ENCODE measurements around the gene VSX2.
"Not testable (repeated sequence)": the region's sequence is repeated elsewhere in the genome, so short reads cannot be mapped to it uniquely, and the experiment has no call there.

Gene VSX2

DNA sequence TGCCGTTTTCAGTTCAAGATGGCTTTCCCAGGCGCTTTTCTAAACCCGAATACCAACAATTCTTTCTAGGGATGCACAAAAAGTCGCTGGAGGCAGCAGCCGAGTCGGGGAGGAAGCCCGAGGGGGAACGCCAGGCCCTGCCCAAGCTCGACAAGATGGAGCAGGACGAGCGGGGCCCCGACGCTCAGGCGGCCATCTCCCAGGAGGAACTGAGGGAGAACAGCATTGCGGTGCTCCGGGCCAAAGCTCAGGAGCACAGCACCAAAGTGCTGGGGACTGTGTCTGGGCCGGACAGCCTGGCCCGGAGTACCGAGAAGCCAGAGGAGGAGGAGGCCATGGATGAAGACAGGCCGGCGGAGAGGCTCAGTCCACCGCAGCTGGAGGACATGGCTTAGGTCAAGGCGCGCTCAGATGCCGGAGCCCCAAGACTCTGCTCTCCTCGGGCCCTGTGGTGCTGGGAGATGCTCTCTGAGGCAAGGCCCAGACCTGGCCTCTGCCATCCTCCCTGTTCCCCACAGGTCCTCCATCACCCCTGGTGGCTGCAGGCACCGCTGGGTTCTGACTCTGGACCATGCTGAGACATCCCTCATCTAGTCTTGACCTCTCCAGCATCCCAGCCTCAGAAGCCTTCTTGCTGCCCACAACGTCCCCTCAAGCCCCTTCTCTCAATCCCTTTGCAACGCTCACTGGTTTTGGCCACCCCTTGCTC lies 21.4 kb downstream of the VSX2 start:
- no peak for DNase-seq

DNA sequence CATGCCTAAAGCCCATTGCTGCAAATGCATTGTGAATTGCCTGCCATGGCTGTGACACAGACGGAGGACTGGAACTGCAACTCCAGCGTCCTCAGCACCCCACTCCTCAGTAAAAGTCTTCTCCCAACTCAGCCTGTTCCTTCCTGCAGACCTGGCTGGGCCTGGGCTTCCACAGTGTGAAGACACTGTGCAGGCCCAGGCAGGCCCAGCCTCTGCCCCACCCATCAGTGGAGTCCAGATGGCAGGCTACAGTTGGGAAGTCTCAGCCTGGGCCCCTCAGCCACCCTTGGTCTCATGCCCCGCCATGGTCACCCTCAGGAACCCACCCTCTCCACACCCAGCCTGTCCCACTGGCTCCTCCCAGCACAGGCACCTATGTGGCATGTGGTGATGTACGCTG lies 22.0 kb downstream of the VSX2 start:
- no peak for DNase-seq

DNA sequence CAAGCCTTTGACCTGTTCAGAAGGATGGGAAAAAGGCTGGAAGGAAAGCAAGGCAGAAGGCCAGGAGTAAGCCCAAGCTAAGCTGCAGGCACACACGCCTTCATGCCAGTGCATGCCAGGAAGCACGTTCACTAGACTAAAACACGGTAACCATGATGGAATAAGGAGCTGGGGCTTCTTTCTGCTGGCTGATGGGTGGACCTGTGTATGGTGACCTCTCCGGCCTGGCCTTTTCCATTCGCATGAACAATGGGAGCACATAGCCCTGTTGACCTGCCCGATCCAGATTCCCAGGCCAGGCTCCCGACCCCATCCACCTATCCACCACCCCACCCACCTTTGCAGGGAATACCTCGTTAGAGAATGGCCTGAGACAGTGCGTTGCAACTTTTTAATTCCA lies 22.8 kb downstream of the VSX2 start:
- no peak for DNase-seq

DNA sequence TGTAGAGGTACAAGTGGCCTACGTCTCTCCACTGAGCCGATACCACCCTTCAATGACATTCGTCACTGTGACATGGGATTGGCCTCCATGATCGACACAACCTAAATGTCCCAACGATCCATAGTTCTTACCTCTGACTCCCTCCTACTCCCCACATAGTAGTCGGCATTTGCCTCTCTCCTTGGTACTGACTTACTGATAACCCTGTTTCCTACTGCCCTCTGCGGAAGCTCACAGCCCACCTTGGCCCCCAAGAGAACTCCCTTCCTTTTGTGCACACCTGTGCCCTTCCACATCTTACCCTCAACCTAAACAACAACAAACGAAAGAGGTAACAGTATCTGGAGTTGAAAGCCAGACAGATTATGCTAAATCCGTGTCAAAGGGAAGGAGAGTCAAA lies 23.9 kb downstream of the VSX2 start:
- no peak for DNase-seq

DNA sequence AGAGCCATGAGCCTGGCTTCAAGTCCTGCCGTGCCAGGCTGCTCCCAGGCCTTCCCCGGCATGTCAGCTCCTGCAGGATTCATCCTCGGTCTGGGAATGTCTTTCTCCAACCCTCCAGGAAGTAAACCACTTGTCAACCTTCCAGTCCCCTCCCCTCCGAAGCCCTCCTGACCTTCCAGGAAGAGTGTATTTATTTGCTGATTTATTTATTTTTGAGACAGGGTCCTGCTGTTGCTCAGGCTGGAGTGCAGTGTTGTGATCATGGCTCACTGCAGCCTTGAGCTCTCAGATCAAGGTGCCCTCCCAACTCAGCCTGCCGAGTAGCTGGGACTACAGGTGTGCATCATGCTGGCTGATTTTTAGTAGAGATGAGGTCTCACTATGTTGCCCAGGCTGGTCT lies 24.7 kb downstream of the VSX2 start:
- no peak for DNase-seq

DNA sequence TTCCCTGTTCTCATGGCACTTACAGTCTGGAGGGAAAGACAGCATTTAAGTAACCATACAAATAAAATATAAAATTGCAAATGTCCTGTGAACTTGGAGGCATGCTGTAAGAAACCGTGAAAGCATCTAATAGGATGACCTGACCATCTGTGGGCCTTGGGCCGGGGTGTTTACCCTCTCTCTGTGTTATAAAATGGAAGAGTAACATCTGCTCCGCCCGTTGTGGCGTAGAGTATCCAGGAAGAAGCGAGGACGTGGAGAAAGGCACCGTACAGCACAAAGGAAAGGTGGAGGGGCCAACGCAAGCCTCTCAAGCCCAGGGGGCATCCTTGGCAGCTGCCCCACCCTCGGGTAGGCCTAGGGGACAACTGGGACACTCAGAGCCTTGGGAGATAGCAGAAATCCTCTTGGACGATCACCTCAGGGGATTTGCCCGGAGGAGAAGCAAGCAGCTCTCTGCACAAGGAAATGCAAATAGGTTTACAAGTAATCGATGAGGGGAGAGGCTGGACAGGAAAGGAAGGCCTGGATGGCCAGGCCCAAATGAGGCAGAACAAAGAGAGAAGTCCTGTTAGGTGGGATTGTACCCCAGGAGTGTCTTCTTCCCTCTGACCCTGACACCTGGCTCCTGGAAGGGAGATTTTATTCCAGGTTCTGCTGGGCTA lies 26.2 kb downstream of the VSX2 start:
- no peak for DNase-seq

DNA sequence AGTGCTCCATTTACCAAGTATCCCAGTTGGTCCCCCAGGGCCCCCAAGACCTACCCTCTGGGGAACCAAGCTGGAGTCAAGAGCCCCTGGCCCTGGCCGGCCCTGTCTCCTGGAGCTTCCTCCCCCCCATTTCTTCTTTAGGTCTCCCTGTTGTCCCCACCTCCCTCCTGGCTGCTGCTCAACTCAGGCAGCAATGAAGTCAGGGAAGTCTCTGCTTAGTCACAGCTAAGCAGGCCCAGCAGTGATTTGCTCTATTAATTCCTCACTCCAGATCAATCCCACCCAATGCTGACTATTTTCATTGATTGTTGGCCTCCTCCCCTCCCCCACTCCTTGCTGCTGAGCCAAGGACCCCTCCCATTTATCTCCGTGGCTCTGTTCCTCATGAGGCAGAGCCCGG lies 28.3 kb downstream of the VSX2 start:
- DNase-seq: no peak

DNA sequence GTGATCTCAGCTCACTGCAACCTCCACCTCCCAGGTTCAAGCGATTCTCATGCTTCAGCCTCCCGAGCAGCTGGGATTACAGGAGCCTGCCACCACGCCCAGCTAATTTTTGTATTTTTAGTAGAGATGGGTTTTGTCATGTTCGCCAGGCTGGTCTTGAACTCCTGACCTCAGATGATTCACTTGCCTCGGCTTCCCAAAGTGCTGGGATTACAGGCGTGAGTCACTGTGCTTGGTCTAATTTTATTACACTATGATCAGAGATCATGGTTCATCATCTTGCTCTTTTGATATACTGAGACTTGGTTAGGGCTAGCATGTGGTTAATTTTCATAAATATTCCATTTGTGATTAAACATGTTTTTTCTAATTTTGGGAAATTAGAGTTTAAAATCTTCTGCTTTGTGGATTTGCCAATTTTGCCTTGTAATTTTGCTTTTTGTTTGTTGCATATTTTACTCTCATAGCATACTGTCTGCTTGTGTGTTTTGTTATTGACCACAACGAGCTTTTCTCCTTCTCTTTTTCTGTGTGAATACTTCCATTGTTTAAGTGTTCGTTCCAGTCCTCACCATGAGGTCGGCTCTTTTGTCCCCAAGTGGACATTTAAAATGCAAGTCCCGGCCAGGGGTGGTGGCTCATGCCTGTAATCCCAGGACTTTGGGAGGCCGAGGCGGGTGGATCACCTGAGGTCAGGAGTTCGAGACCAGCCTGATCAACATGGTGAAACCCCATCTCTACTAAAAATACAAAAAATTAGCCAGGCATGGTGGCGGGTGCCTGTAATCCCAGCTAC lies 31.3 kb downstream of the VSX2 start:
- DNase-seq: not testable (repeated sequence)

DNA sequence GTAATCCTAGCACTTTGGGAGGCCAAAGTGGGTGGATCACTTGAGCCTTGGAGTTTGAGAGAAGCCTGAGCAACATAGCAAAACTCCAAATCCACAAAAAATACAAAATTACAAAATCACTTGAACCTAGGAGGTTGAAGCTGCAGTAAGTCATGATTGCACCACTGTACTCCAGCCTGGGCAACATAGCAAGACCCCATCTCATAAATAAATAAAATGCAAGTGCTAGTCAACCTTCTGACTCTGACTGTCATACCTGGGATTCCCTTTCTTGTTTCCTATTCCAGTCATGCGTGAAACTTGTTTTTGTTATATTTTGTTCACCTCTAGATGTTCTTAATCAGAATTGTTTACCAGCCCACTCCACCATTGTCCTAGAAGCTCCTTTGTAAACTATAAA lies 32.1 kb downstream of the VSX2 start:
- no peak for DNase-seq

DNA sequence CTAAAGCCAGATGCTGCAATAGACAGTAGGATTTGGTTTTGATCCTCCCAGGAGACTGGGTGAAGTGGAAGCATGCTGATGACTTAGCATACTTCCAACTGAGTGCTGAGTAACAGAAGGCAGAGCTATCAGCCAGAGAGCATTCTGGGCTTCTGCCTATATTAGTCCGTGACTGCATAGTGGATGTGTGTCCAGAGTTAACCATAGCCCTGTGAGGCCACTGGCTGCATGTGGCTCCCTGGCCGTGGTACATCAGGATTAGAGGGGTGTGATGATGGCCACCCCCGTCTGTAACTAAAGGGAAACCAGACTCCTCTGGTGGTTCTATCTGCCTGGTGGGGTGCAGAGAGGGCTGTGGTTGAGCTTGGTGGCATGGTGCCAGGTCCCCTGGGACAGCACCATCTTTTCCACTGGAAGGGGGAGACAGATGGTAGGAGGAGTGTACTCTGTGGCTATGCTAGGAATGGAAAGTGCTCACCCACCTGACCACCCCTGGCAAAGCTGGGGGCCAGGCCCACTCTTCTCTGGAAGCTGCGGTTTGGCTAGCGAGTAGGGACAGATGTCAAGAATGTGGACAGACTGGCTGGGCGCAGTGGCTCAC lies 36.1 kb downstream of the VSX2 start:
- no peak for DNase-seq

DNA sequence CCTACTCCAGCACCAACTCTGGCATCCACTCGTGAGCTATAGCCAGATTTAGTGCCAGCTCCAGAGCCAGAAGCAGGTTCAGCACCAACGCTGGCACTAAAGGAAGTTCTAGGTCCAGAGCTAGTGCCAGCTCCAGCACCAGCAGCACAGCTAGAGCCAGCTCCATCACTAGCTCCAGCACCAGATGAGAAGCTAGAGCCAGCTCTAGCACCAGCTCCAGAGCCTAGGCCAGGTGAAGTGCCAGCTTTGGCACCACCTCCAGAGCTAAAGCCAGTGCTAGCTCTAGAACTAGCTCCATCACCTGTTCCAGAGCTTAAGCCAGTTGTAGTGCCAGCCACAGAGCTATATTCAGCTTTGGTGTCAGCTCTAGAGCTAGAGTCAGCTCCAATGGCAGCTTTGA lies 38.8 kb downstream of the VSX2 start:
- no peak for DNase-seq

DNA sequence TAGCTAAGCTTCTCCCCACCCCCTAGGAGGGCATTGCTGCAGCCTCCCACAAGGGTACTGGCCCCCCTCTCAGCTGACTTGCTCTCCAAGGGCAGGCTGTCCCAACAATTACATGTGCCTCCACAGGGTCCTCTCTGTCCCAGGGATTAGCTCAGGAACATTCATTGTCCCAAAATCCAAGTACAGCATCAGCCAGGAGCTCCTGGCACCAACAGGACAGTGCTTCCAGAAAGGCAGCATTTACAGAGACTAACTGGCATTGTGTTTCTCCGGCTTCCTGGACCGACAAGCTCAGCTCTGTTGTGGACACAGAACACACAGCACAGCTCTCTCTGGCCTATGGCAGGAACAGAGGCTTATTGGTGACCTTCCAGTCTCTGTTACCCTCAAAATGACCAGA lies 41.8 kb downstream of the VSX2 start:
- no peak for DNase-seq

DNA sequence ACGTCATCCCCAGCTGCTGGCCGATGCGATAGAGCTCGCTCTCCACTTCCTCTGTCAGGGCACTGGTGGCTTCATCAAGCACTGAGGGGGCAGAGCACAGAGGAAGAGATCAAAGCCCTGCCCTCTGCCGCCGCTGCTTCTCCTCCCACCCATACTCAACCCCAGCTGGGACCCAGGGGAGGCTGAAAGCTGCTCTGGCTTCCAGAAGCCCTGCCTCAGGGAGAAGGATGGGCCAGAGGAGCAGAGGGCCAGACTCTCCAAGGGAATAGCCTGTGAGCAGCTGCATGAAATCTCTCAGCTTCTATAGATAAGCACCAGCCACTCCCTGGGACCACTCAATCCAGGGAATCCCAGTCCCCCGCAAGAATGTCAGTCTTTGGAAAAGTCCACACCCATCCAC lies 47.5 kb downstream of the VSX2 start:
- no peak for DNase-seq

DNA sequence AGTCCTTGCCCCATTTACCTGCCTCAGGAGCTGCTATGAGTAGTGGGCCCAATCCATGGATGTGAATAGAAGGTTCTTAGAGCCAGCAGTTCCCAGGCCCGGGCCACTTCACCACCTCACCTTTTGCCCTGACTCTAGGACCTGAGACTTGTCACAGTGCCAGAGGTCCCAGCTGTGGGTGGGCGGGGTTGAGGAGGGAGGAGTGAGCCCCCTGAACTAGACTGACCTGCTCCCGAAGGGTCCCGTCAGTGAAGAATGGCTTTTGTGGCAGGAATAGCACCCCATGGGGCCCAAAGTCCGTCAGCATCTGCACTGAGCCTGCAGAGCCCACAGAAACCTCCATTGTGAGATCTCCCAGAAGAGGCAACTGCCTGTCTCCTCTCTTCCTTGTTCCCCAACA lies 50.6 kb downstream of the VSX2 start:
- no peak for DNase-seq

DNA sequence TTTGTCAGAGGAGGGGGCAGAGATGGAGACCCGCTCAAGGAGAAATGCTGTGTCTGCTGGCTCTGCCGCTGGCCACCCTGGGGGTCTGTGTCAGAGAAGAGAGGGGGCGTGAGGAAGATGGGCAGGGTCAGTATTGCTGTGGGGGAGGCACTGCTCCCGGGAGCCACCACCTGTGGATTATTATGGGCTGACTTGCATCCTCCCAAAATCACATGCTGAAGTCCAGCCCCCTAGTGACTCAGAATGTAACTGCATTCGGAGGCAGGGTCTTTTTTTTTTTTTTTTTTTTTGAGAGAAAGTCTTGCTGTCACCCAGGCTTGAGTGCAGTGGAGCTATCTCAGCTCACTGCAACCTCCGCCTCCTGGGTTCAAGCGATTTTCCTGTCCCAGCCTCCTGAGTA lies 51.2 kb downstream of the VSX2 start:
- DNase-seq: no peak

DNA sequence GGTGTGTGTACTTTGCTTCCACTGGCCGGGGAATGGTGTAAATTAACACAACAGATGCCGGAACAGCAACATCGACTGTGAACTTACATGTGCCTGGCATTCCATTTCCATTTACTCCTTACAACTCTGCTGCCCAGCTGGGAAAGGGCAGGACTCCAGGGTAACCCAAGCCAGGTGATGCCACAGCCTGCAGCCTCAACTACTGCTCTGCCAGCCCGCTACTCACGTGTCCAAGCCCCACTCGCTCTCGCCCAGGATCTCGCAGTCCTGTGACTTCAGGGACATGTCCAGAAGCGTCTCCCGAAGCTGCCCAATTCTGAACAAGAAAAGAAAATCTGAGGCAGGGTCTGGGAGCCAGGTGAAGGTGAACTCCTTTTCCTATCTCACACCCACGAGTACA lies 52.8 kb downstream of the VSX2 start:
- DNase-seq: no peak

DNA sequence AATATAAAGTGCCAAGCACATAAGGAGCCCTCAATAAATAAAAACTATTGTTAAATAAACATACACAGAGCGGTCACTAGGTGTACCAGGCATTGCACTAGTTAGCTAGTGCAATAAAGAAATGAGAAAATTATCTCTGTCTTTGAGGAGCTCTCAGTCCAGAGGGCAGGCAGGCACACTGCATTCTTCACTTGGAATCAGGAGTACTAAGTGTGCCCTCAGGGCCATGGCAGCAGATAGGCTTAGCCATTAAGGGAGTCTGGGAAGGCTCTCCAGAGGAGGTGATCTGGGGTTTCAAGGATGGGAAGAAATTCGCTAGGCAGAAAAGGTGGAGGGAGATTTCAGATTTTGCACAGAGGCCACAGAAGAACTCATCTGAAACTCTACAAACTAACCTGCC lies 54.4 kb downstream of the VSX2 start:
- no peak for DNase-seq

DNA sequence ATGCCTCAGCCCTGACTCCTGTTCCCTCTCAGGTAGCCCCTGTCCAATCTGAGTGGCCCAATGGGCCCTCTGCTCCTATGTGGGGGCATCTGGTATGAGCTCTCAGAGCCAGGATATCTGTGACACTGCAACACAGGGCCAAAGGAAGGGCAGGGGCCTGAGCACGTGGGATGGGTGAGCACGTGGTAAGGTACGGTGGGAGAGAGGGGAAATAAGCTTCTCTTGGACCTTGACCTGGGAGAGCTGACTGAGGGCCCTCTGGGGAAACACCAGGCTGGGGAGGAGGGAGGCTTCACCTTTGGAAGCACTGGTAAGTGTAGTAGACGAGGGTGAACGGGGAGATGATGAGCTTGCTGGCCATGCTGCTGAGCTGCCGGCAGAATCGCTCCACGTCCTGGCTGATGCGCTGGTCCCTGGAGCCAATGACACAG lies 56.8 kb downstream of the VSX2 start:
- no peak for DNase-seq

DNA sequence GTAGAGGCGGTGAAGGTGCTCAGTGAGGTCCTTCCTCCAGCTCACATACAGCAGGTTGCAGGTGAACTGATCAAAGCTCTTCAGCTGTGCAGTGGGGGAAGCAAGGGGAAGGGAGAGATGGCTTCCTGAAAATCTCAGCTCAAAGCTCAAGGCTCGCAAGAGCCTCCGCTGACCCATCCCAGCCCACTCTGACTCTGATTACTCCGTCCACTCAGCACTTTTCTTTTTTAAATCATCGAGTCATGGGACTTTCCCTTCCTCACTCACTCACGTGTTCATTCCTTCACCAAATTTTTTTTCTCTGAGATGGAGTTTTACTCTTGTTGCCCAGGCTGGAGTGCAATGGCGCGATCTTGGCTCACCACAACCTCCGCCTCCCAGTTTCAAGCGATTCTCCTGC lies 58.7 kb downstream of the VSX2 start:
- no peak for DNase-seq

DNA sequence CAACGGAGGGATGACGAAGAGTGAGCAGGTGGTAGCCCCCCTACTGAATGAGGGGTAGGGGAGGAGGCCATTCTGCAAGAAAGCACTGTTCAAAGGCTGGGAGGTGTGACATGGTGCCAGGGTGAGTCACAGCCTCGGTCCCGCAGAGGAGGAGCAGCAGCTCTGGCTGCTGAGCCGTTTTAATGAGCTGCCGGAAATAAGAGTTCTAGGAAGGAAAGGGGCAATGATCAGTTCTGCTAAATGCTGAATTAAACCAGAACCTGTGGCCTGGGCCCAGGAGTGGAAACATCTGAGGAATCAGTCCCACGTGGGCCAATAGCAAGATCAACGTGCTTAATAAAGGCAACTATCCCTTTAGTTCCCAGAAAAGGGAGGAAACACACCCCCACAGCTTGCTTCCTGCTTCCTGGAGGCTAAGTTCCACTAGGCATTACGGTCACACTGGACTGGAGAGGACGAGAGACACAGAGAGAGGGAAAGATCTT lies 59.9 kb downstream of the VSX2 start:
- DNase-seq: peak; percentile 25

DNA sequence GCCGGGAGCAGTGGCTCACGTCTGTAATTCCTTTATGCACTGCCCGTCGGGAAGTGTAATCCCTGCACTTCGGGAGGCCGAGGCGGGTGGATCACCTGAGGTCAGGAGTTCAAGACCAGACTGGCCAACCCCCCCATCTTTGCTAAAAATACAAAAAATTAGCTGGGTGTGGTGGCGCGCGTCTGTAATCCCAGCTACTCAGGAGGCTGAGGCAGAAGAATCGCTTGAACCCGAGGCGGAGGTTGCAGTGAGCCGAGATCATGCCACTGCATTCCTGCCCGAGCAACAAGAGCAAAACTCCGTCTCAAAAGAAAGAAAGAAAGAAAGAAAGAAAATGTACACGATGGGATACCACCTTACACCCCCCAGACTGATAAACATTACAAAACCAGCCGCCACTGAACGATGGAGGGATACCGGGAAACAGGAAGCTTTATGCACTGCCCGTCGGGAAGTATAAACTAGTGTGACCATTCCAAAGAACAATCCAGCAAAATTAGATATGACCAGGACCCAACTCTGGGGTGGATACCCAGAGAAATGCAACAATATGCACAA lies 62.4 kb downstream of the VSX2 start:
- no peak for DNase-seq

DNA sequence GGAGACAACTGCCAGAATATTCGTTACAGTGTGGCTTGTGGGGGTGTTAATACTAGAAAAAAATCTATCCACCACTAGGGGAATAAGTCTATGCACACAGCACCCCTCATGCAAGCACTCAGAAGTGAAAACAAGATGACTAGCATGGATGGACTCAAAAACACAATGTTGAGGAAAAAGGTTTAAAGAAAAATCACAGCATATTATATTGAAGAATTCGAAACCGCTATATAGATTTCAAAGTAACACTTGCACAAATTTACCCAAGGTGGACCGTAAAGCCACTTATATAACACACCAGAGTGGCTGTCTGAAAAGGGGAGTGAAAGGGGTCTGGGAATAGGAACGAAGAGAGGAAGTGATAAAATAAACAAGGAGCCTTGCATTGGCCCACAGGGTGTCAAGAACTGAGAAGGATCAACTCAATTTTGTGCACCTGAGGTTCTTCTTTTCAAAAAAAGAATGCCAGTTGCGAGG lies 62.9 kb downstream of the VSX2 start:
- DNase-seq: no peak

Measured in stimulated activated CD4-positive, alpha-beta T cell treated with anti-CD3 and anti-CD28 coated beads, Interleukin-1b, Interleukin-23, amount 100 ng/mL, for 48 hours (primary cell).